Mononuclear cell (primary cell): ENCODE data around the gene MUC5B. TPM values are rescaled to one million over a fixed set of nuclear protein-coding genes. Genes with fewer than 3 reads are reported as not detected.

Experiments used
- H3K27me3 ChIP-seq: 2 replicates; pipeline ENCODE4 v1.6.0; 2011; ENCODE audit warnings: low read length, control low read depth; ENCODE audit not compliant: insufficient read depth
- H3K4me1 ChIP-seq: 2 replicates; pipeline ENCODE4 v1.5.1; 2011; ENCODE audit warnings: mild to moderate bottlenecking, low read length, control low read depth; ENCODE audit not compliant: insufficient read depth
- H3K4me3 ChIP-seq: 2 replicates; pipeline ENCODE4 v1.5.1; 2011; ENCODE audit warnings: mild to moderate bottlenecking, low read length, moderate library complexity
- H3K9me3 ChIP-seq: 2 replicates; pipeline ENCODE4 v1.5.1; 2011; ENCODE audit warnings: low read depth, mild to moderate bottlenecking, control low read depth, low read length
- total RNA-seq: library from RNA; depleted of rRNA; stranded (reverse); fragments of >200 nt; gene quantifications from one replicate; pipeline ENCODE4 v1.2.3, GENCODE V29; 2012

The MUC5B gene
- total RNA-seq, 1 donor, result under 0.01 TPM

GRCh38 chr11:1307998-1308742, 85.3 kb downstream of the MUC5B start:
- Histone ChIP-seq H3K4me1 (peaks cover 65% of the 10 kb centered on the region), H3K9me3 (peaks cover 6% of the 10 kb centered on the region), H3K27me3 (no peaks in the 10 kb centered on the region), H3K4me3 (peak overlapping the region; percentile 52)

GRCh38 chr11:1308743-1309497, 86.1 kb downstream of the MUC5B start:
- no peaks in the 10 kb centered on the region for H3K27me3 ChIP-seq
- peak overlapping the region; percentile 52 for H3K4me3 ChIP-seq
- peaks cover 62% of the 10 kb centered on the region for H3K4me1 ChIP-seq
- peaks cover 6% of the 10 kb centered on the region for H3K9me3 ChIP-seq

- H3K4me1 ChIP-seq, result peaks cover 58% of the 10 kb centered on the region
- no peaks in the 10 kb centered on the region for H3K27me3 ChIP-seq
- H3K4me3 ChIP-seq, result peak within 1 kb of the TSS; percentile 52
- peaks cover 6% of the 10 kb centered on the region for H3K9me3 ChIP-seq
Measured at GRCh38 chr11:1309498-1310317, 86.8 kb downstream of the MUC5B start, which contains the start of gene TOLLIP. TOLLIP (minus strand) TSS chr11:1309632; CDS start chr11:1309498, 134 bp downstream.

- H3K27me3 ChIP-seq, result no peaks in the 10 kb centered on the region
- peak overlapping the region; percentile 52 for H3K4me3 ChIP-seq
- peaks cover 6% of the 10 kb centered on the region for H3K9me3 ChIP-seq
- peaks cover 58% of the 10 kb centered on the region for H3K4me1 ChIP-seq
Measured at GRCh38 chr11:1310318-1310687, 87.4 kb downstream of the MUC5B start.

GRCh38 chr11:1310772-1311468, 88.1 kb downstream of the MUC5B start:
- Histone ChIP-seq H3K4me1 (peaks cover 53% of the 10 kb centered on the region), H3K4me3 (peak overlapping the region; percentile 52), H3K27me3 (no peaks in the 10 kb centered on the region), H3K9me3 (peaks cover 6% of the 10 kb centered on the region)

Other genes with a start within 250 kb of the MUC5B start
- gene MUC6, start 186.3 kb upstream of the MUC5B start, total RNA-seq, result under 0.01 TPM
- gene MUC2, start 148.2 kb upstream of the MUC5B start, total RNA-seq, result not detected
- under 0.01 TPM for gene MUC5AC, start 65.1 kb upstream of the MUC5B start, total RNA-seq
- gene TOLLIP, start 86.6 kb downstream of the MUC5B start, total RNA-seq, result 18.3 TPM
- gene BRSK2, start 166.9 kb downstream of the MUC5B start, total RNA-seq, result 0.10 TPM